ENCODE results near the gene MED13L.

DNA sequence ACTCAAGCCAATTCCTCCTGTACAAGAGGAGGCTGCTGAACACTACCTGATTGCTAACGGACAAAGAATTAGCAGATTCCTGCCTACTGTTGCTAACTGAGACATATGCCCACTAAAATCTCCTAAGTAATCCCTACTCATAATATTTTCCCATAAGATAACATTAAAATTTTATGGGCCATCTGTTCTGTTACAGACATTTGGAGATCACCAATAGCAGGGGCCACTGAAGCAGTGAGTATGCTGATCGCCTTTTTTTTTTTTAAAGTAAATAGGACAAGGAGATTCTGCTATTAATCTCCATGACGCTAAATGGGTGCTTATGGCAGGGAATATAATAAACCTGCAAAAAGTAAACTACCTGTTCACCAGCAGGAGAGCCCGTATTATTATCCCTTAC, 292.9 kb downstream of the MED13L start:
- no peak for TF ChIP-seq CTCF (IDR thresholded peaks at IDR 0.05; ENCODE audit: insufficient read depth, low read length, poor library complexity, severe bottlenecking)
- no peak for TF ChIP-seq EZH2phosphoT487 (conservative IDR thresholded peaks at IDR 0.05; ENCODE audit: low read length)

Data from SU-DHL-6 (cell line).